ENCODE results near the gene MED29. TPM values are rescaled to one million over a fixed set of nuclear protein-coding genes. Genes with fewer than 3 reads are reported as not detected.

The MED29 gene
- total RNA-seq, 6 experiments from 2014 or later: 19.4 to 38.1 (median 24.1) TPM

GRCh38 chr19:39359026-39359425 is 32.2 kb upstream of the MED29 start:
- DNase-seq (no peak), ATAC-seq (no peak)
- intact Hi-C loops (cut with DNase I): no loop called here
- Histone ChIP-seq H3K27me3 (no peaks in the 10 kb centered on the region), H3K36me3 (peaks cover 0 to 58% (median 36%) of the 10 kb centered on the region in 4 donors), H3K9me3 (no peaks in the 10 kb centered on the region), H3K4me1 (peaks cover 0 to 14% (median 4%) of the 10 kb centered on the region in 4 donors), H3K4me3 (no peak overlapping the region), H3K27ac (no peak overlapping the region)
- WGBS (ENCODE audit: insufficient coverage, low coverage, low lambda C conversion rate, missing lambda C conversion rate): 85% methylated on average over 2 of the region's 3 CpGs
- TF ChIP-seq CTCF (IDR thresholded peaks at IDR 0.05): no peak

- Histone ChIP-seq H3K27me3 (no peaks in the 10 kb centered on the region), H3K4me1 (peaks cover 0 to 14% (median 4%) of the 10 kb centered on the region in 4 donors), H3K4me3 (no peak overlapping the region), H3K27ac (no peak overlapping the region), H3K9me3 (no peaks in the 10 kb centered on the region), H3K36me3 (peaks cover 0 to 49% (median 29%) of the 10 kb centered on the region in 4 donors)
- no CpG with 5 or more reads among the region's 1 CpG for WGBS (ENCODE audit: insufficient coverage, low coverage, low lambda C conversion rate, missing lambda C conversion rate)
- intact Hi-C loops (cut with DNase I): no loop called here
- TF ChIP-seq POLR2A (IDR thresholded peaks at IDR 0.05) (no peak), CTCF (IDR thresholded peaks at IDR 0.05) (no peak)
- ATAC-seq (no peak), DNase-seq (no peak)
Observed at GRCh38 chr19:39360599-39360998, 30.6 kb upstream of the MED29 start.

- DNase-seq: peak in 1 of 3 donors; percentile 62
- no peaks in the 10 kb centered on the region for H3K9me3 ChIP-seq
- H3K27me3 ChIP-seq: no peaks in the 10 kb centered on the region
- peaks cover 0 to 14% (median 4%) of the 10 kb centered on the region in 4 donors for H3K4me1 ChIP-seq
- peak overlapping the region in 2 of 3 donors; percentile 1 to 17 for H3K27ac ChIP-seq
- WGBS (ENCODE audit: insufficient coverage, low coverage, low lambda C conversion rate, missing lambda C conversion rate): 64% methylated on average over 4 of the region's 6 CpGs
- H3K36me3 ChIP-seq: peaks cover 0 to 34% (median 12%) of the 10 kb centered on the region in 4 donors
- peak; percentile 85 to 97 (median 93) for ATAC-seq
- intact Hi-C loops (cut with DNase I): no loop called here
- no peak overlapping the region for H3K4me3 ChIP-seq
- TF ChIP-seq POLR2A (IDR thresholded peaks at IDR 0.05): no peak
- TF ChIP-seq CTCF (IDR thresholded peaks at IDR 0.05): no peak
Observed at GRCh38 chr19:39362682-39363657, 28.2 kb upstream of the MED29 start.

- Histone ChIP-seq H3K27ac (no peak overlapping the region), H3K27me3 (no peaks in the 10 kb centered on the region), H3K4me3 (no peak overlapping the region), H3K4me1 (peaks cover 0 to 14% (median 4%) of the 10 kb centered on the region in 4 donors), H3K9me3 (no peaks in the 10 kb centered on the region), H3K36me3 (peaks cover 0 to 27% (median 10%) of the 10 kb centered on the region in 4 donors)
- WGBS (ENCODE audit: insufficient coverage, low coverage, low lambda C conversion rate, missing lambda C conversion rate): 63% methylated on average over 4 of the region's 5 CpGs
- DNase-seq (no peak), ATAC-seq (peak in 1 of 4 donors; percentile 7)
- TF ChIP-seq CTCF (IDR thresholded peaks at IDR 0.05): no peak
- TF ChIP-seq POLR2A (IDR thresholded peaks at IDR 0.05): no peak
- intact Hi-C loops (cut with DNase I): no loop called here
Observed at GRCh38 chr19:39363901-39364457, 27.2 kb upstream of the MED29 start.
